Stimulated activated CD4-positive, alpha-beta T cell treated with anti-CD3 and anti-CD28 coated beads, Interleukin-4, amount 100 ng/mL, for 1 hour (primary cell): ENCODE results near the gene SCAND1.
"Not testable (repeated sequence)": the region's sequence is repeated elsewhere in the genome, so short reads cannot be mapped to it uniquely, and the experiment has no call there.

Experiments
- DNase-seq: peaks from one replicate; pipeline ENCODE4 v3.0.0-alpha.2; 2020

Gene SCAND1

DNA sequence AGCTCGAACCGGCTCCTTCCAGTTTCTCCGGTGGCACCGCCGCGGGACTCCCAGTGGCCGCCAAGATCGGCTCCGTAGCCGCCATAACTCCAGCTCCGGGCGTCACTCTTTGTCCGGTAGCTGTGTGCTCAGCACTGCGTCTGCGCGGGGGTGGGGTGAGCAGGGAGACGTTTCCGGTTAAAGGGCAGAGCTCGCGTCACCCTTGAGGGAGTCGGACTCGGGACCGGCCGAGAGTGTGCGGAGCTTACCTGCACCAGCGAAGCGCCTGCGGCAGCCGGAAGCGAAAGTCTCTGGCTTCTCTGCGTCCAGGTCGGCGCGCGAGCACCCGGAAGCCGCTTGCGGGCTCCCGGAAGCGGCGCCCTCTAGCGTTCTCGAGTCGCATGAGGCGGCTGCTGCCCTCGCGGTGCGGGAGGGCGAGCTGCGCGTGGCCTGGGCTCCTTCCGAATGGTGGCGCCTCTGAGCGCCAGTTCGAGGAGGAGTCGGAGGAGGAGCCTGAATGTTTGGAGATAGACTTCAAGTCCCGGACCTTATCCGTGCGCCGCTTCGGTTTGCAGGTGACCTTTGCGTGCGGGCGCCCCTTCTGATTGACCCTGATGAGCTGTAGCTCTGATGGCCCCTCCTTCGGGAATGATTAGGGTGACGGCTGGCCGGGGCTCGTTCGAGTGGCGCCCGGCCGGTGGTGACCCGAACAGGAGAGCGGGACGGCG lies at the start of gene SCAND1:
SCAND1 (minus strand) TSS at position 303 of the 707 bp plus-strand sequence; CDS start at position 85, 218 bp downstream.
- peak; percentile 96 for DNase-seq

DNA sequence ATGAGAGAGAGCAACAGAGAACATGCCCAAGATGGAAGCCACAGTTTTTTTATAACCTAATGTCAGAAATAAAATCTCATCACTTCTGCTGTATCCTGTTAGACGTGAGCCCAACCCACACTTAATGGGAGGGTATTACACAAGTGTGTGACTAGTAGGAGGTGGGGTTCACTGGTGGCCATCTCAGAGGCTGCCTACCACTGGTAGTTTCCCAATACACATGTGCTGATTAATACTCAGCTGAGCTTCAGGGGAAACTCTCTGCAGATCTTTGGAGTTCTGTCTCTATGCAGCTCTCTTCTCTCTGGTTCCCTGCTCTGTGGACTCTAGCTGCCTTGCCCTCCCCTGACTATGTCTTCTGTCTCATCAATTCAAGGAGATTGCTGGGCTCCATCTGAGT lies 49.7 kb upstream of the SCAND1 start:
- DNase-seq: no peak

DNA sequence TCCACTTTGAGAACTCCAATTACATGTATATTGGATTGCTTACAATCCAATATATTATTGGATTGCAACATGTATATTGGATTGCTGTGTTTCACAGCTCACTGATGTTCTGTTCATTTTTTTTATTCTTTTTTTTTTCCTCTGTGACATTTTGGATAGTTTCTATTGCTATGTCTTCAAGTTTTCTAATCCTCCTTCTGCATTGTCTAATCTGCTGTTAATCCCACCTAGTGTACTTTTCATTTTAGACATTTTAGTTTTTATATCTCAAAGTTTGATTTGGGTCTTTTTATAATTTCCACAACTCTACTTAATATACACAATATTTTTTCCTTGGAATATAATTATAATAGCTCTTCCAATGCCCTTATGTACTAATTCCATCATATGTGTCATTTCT lies 48.6 kb upstream of the SCAND1 start:
- DNase-seq: no peak

DNA sequence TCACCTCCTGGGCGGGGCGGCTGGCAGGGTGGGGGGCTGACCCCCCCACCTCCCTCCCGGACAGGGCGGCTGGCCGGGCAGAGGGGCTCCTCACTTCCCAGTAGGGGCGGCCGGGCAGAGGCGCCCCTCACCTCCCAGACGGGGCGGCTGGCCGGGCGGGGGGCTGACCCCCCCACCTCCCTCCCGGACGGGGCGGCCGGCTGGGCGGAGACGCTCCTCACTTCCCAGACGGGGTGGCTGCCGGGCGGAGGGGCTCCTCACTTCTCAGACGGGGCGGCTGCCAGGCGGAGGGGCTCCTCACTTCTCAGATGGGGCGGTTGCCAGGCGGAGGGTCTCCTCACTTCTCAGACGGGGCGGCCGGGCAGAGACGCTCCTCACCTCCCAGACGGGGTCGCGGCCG lies 47.0 kb upstream of the SCAND1 start:
- not testable (repeated sequence) for DNase-seq

DNA sequence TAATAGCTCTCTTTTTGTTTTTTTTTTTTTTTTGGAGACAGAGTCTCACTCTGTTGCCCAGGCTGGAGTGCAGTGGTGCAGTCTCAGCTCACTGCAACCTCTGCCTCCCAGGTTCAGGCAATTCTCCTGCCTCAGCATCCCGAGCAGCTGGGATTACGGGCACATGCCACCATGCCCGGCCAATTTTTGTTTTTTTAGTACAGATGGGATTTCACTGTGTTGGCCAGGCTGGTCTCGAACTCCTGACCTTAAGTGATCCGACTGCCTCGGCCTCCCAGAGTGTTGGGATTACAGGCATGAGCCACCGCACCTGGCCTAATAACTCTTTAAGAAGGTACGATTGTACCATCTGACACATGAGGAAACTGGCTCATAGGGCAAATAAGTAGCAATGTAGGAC lies 42.2 kb upstream of the SCAND1 start:
- not testable (repeated sequence) for DNase-seq

DNA sequence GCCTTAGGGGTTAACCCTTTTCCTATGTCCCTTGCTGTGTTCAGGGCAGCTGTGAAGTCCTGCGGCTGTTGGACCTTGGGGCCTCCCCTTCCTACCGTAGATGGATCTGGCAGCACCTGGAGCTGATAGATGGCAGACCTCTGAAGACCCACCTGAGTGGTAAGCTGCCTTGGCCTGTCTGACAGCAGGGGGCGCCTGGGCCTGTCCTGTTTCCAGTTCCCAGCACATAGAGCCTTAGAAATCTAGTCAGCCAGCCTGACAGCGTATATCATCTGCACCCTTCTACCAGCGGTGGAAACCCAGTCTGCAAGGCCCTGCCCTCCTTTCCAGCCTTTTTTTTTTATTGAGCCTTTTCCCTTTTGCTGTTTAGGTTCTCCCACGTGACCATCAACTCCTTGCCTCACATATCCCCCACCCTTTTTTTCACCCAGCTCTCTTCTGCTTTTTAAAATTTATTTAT lies 40.7 kb upstream of the SCAND1 start:
- DNase-seq: peak; percentile 84

DNA sequence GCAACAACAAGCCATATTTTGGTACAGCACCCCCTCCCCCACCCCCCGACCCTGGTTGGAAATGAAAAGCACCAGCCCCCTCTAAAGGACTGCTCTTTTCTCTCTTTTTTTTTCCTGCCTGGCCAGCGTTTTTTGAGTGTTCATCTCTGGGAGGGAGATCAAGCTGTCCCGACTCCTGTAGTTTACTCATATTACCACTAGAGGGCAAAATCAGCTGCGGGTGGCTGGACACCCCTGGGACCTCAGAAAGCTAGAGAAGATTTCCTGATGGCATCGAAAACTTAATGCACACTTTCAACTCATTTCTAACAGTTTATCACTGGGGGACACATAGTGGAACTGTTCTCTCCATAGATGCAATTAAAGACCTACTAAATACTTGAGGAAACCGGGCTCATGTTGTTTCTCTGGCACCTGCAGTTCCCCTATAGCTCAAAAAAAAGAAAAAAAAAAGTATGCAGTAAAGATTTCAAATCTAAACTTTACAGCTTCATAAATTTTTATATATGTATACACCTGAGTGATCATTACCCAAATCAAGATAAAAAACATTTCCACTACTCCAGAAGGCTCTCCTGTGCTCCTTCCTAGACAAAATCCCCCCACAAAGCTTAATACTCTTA lies 38.5 kb upstream of the SCAND1 start:
- DNase-seq: peak; percentile 11

DNA sequence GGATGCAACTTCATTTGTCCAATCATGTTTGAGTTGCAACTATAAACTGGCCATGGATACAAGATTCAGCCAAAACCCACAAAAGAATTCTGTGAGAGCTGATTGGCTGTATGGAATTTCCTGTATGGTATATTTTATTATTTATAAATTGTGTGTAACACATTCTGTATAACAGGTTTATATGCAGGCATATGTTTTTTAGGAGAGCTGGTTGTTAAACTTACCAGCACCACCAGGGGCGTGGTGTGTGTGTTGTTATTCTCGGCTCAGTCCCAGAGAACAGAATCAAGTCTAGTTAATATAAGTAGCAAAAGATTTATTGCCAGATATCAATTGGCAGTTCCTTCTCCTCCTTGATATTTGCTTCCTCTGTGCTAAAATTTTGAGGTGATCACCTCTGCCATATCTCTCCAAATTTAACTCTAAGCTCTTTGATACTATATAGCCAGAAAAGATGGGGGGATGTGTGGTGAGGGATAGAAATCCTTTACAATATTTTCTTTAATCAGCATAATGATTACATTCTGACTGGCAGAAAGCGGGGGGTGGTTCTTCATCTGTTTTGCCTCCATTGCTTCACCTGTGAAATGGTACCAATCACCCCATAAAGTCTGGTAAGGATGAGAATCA lies 37.0 kb upstream of the SCAND1 start:
- peak; percentile 4 for DNase-seq

DNA sequence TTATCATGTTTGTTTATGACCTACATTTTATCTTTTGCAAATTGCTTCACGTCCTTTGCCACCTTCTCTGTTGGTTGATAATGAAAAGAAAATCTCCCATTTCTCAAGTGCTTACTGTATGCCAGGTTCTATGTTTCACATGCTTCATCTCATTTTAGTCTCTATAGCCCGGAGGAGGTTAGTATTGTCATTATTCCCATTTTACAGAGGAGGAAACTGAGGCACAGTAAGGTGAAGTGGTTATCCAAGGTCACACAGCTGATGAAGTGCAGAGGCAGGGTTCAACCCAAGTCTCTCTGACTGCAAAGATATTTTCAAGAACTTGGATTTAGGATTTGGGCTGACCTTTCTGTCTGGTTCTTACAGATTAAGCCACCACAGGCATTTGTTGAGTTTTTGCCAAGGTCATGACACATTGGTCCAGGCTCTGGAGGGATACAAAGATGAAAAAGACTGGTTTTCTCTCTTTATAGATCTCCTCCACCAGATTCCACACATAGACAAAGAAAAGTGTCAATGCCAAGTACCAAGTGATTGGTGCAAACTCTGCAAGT lies 34.7 kb upstream of the SCAND1 start:
- no peak for DNase-seq

DNA sequence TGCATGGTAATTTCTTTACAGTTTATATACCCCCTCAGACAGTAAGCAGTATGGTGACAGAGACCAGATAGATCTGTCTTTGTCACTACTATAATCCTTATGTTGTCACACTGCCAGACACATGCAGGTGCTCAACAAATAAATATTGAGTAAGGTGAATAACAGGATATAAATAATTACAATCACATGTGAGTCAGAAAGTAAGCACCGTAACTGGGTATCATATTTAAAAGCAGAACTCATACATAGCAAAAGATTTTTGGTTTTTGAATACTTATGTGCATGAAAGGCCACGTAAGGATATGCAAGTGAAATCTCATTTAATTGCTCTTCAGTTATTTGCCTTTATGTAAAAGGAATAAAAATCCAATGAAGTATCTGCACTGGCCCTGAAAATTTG lies 31.5 kb upstream of the SCAND1 start:
- DNase-seq: no peak

DNA sequence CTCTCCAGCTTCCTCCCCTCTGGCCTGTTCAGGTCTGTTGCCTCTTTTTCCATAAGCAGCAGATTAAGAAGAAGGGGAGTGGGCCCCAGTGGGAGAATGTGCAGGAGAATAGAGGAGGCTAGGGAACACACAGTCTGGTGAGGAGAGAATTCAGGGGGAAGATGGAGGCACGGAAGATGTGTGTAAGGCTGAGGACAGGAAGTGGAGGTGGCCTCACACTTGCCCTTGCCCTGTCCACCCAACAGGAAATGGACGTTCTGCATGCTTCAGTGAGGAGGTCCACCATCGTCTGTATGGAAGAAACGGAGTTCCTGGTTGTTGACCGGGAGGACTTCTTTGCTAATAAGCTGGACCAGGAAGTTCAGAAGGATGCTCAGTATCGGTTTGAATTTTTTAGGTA lies 30.1 kb upstream of the SCAND1 start:
- no peak for DNase-seq

DNA sequence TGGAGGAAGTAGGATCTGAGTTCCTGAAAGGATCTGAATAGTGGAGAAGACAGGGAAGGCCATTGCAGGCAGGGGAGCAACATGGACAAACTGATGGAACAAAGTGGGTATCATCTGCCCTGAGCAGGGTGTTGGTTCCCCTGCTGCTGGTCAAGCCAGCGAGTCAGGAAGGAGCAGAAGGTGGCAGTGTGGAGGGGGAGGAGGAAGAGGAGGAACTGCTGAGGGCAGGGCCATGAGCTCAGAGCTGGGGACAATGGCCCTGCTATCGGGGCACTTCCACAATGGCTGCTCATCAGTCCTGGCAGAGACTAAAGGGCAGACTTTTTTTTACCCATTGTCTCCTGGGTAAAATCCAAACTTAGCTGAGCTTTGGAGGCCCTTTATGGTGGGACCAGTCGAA lies 27.7 kb upstream of the SCAND1 start:
- no peak for DNase-seq

DNA sequence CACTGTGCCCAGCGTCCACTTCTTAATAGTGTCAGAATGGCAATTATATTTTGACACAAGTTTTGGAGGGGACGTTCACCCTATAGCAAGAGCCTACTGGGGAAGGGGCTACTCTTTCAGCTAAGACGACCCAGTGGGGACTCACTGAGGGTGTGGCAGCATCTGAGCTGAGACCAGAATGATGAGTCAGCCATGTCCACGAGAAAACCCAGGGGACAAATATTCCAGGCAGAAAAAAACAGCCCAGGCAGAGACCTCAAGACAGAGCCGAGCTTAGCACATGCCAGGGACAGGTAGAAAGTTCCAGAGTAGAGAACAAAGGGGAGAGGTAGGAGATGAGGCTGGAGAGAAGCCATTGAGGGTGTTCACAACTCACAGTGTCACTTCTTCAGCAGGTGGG lies 25.2 kb upstream of the SCAND1 start:
- no peak for DNase-seq

DNA sequence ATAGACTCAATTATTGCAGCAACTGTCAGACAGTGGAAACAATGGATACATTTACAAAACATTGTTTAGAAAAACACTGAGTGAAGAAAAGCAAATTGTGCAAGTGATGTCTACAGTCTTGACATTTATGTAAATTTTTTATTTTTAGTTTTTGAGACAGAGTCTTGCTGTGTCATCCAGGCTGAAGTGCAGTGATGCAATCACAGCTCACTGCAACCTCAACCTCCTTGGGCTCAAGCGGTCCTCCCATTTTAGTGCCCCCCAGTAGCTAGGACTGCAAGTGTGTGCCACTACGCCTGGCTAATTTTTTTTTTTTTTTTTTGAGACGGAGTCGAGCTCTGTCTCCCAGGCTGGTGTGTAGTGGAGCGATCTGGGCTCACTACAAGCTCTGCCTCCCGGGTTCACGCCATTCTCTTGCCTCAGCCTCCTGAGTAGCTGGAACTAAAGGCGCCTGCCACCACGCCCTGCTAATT lies 23.8 kb upstream of the SCAND1 start:
- DNase-seq: no peak

DNA sequence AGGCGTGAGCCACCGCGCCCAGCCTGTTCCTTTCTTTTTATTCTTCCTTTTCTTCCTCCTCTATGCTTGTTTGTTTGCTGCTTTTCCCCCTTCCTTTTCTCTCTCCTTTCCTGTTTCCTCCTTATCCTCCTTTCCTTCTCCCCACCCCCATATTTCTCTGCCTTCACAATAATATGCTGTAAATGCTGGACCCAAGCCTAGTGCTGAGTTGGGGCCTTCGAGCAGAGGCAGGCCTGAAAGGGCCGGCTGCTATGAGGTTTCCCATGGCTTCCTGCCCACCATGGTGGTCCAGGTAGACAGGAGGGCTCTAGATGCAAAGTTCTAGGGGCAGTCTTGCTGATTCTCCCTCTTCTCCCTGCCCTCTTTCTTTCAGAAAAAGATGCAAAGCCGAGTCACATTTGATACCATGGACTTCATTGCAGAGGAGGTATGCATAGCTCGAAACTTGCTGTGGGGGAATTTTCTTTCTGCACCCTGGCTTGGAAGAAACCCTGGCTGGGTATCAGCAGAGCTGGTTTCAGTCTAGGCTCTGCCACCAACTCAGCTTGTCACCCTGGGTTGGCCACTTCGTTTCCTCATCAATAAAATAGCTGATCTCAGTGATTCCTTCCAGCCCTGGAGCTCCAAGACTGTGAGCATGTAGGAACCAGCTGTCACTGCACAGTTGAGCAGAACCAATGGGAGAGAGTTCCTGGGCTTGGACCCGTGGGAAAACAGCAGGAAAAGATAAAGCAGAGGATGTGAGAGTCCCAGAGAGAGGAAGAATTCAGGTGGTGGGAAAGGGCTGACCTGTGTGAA lies 21.5 kb upstream of the SCAND1 start:
- no peak for DNase-seq

DNA sequence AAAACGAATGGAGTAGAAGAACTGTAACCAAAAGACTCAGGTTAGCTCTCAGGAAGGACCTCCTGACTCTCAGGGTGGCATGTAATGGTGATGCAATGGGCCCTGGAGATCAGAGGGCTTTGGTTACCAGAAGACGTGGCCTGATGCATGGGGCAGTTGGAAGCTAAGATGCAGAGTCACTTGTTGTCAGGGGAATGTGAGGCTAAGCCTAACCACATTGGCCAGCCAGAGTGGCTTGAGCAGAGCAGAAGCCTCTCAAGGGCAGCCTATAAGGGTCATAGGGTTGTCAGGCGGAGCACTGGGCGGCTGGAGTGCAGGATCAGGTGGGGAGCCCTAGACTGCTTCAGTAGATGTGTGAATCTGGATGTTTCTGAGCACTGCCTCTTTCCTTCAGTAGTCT lies 20.0 kb upstream of the SCAND1 start:
- DNase-seq: no peak

DNA sequence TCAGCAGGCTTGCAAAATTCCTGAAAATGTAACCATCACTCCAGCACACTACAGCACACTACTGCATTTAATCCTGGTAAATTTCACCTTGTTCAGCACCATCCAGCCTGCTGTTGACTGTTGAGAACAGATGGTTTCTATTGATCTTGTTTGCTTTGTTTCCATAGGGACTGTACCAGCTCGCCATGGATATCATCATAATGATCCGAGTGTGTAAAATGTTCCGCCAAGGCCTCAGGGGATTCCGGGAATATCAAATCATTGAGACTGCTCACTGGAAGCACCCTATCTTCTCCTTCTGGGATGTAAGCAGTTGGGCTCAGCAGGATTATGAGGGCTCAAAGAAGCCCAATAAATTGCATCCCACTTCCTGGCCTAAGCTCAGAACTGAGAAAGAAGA lies 18.2 kb upstream of the SCAND1 start:
- DNase-seq: no peak

DNA sequence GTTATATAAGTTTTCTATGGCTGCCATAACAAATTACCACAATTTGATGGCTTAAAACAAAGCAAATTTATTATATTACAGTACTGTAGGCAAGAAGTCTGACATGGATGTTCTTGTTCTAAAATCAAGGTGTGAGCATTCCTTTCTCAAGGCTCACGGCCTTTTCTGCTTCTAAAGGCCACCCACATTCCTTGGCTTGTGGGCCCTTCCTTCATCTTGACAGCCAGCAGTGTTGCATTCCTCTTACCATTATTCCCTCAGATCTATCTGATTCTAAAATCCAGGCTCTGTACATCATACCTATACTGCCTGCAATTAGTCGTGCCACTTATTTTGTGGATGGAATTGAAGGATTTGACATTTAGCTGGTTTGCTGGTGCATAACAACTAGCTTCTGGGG lies 17.7 kb upstream of the SCAND1 start:
- DNase-seq: no peak

DNA sequence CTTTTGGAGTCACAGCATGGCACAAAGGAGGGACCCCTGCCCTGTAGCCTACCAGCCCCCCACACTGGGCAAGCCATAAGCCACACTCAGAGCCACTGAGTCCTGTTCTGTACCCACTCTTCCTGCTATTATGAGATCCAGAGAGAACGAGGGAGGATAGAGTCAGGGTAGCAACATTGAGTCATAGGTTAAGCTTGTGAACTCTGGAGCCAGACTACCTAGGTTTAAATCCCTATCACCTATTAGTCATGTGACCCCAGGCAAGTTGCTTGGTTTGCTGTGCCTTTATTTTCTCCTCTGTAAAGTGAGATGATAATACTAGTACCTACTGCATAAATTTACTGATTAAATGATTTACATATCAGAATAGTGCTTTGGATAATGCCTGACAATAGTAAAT lies 14.6 kb upstream of the SCAND1 start:
- DNase-seq: no peak

DNA sequence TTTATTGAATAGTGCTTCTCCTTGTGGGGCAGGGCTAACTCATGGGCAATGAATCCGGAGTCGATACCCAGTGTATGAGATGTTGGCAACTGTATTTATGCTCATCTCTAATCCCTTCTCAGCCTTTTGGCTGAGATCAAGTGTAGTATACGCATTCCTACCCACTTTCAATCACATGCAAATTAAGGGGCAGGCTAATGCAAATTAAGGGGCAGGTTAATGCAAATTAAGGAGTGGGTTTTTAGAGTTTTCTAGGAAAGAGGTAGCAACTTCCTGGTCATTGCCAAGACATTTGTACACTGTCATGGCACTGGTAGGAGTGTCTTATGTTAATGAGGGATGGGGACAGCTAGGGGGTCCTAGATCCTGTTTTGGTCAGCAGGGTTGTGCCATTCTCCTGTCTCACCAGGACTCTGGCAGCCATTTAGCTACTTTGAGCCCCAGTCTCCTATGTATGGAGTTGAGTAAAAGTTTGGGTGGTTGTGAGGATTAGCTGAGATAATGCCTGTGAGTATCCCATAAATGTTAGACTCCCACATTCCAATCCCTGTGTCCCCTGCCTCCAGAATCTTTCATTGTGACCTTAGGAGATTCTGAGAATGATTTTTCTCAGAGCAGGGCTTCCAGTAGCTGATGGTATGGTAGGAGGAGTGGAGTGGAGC lies 13.8 kb upstream of the SCAND1 start, which contains the start of gene CNBD2:
CNBD2 (plus strand) TSS at position 612 of the 662 bp plus-strand sequence. CDS start 173 bp downstream, outside the sequence.
- DNase-seq: no peak

DNA sequence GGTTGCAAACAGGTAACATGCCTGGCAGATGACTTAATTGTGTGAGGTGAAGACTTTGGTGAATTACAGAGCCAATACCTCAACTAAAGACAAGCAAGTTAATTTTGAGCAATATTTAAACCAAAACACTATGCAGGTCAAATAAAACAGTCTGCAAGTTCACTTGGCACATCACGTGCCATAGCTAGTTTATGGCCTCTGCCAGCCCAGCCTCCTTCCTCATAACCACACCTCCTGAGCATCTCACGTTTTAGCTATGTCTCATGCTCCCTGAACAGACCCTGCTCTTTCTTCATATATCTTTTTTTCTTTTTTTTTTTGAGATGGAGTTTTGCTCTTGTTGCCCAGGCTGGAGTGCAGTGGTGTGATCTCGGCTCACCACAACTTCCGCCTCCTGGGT lies 9.6 kb upstream of the SCAND1 start:
- no peak for DNase-seq

DNA sequence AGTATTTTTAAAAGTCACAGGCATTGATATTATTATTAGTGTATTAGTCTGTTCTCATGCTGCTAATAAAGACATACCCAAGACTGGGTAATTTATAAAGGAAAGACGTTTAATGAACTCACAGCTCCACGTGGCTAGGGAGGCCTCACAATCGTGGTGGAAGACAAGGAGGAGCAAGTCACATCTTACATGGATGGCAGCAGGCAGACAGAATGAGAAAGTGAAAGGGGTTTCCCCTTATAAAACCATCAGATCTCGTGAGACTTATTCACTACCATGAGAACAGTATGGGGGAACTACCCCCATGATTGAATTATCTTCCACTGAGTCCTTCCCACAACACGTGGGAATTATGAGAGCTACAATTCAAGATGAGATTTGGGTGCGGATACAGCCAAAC lies 5.0 kb upstream of the SCAND1 start:
- DNase-seq: not testable (repeated sequence)
